GM21526 (cell line): ENCODE data around the gene WWOX.
"Not testable (repeated sequence)": the region's sequence is repeated elsewhere in the genome, so short reads cannot be mapped to it uniquely, and the experiment has no call there.

Experiments used
- ATAC-seq: cut with Tn5 transposase; IDR thresholded peaks from one replicate; pipeline ENCODE4 v1.9.1; 2021; ENCODE audit warnings: moderate library complexity; ENCODE audit not compliant: unreplicated experiment, low FRiP score

The WWOX gene

GRCh38 chr16:79051313-79051712 is 951.9 kb downstream of the WWOX start:
- ATAC-seq = no peak

- ATAC-seq = not testable (repeated sequence)
These were observed 952.7 kb downstream of the WWOX start for GRCh38 chr16:79052198-79052597.

- ATAC-seq = no peak
These were observed 954.1 kb downstream of the WWOX start for GRCh38 chr16:79053577-79053976.

- ATAC-seq = no peak
These were observed 954.9 kb downstream of the WWOX start for GRCh38 chr16:79054211-79054984.

GRCh38 chr16:79055251-79055970 is 956.0 kb downstream of the WWOX start:
- ATAC-seq = no peak

- ATAC-seq = no peak
These were observed 961.7 kb downstream of the WWOX start for GRCh38 chr16:79061181-79061580.

GRCh38 chr16:79062336-79062735 is 962.9 kb downstream of the WWOX start:
- no peak for ATAC-seq

- no peak for ATAC-seq
These were observed 963.4 kb downstream of the WWOX start for GRCh38 chr16:79062821-79063220.

GRCh38 chr16:79064256-79064972 is 965.0 kb downstream of the WWOX start:
- no peak for ATAC-seq

- ATAC-seq = no peak
These were observed 967.1 kb downstream of the WWOX start for GRCh38 chr16:79066561-79066960.

GRCh38 chr16:79067600-79067999 is 968.1 kb downstream of the WWOX start:
- ATAC-seq = no peak

GRCh38 chr16:79069121-79069520 is 969.7 kb downstream of the WWOX start:
- no peak for ATAC-seq

- ATAC-seq = no peak
These were observed 970.2 kb downstream of the WWOX start for GRCh38 chr16:79069633-79070032.

GRCh38 chr16:79071424-79071823 is 972.0 kb downstream of the WWOX start:
- ATAC-seq = no peak

- ATAC-seq = no peak
These were observed 973.1 kb downstream of the WWOX start for GRCh38 chr16:79072517-79072916.

- ATAC-seq = no peak
These were observed 974.1 kb downstream of the WWOX start for GRCh38 chr16:79073566-79073965.

- ATAC-seq = no peak
These were observed 975.1 kb downstream of the WWOX start for GRCh38 chr16:79074541-79074940.

- ATAC-seq = no peak
These were observed 975.5 kb downstream of the WWOX start for GRCh38 chr16:79074951-79075350.

- no peak for ATAC-seq
These were observed 976.8 kb downstream of the WWOX start for GRCh38 chr16:79076047-79076767.

GRCh38 chr16:79077346-79077745 is 977.9 kb downstream of the WWOX start:
- no peak for ATAC-seq
